MM.1S (cell line): ENCODE measurements around the gene ERF.

Source experiments
- EZH2 ChIP-seq: fragments of 300-600 bp; sonication (generic); optimal IDR thresholded peaks from 2 replicates; pipeline ENCODE3; 2017; ENCODE audit warnings: low read depth, mild to moderate bottlenecking, antibody characterized with exemption, low read length, mixed read lengths
- EZH2phosphoT487 ChIP-seq: fragments of 300-600 bp; sonication (generic); IDR thresholded peaks from 2 replicates; pipeline ENCODE4 v1.6.1; 2018; ENCODE audit warnings: antibody characterized with exemption, low read length
- TF ChIP-seq, protein P1 (sequence below): fragments of 300-600 bp; sonication (generic); IDR thresholded peaks from 2 replicates; pipeline ENCODE4 v1.5.1; 2016; ENCODE audit warnings: antibody characterized with exemption, low read length, mixed read lengths

DNA sequence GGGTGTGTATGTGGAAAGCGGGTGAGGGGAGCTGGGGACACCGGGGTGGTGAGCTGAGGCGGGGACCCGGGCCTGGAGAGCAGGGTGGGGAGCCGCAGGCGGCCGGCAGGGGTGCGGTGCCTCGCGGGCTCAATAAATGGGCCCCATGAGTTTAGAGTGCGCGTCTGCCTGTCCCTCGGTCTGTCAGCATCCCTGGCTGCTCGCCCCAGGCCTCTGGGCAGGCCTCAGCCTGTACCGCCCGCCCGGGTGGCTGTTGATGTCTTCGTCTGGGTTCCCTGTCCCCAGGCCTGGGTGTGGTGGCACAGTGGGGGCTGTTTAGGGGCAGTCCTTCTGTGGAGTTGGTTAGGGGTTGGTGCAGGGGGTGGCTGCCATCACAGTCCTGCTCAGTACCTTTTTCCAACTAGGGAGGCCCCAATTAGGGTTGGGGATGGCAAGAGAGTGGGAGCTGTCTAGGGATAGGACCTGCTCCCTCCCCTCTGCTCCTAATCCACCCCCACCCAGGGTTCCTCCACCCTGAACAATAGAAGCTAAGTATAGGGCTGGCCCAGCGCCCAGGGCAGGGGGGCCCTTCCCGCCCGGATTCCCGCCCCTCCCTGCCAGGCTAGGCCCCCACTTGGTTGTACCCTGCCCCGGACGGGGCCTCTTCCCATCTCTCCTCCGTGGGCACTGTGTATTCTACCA, 26.4 kb upstream of the ERF start:
- TF ChIP-seq, protein P1, sequence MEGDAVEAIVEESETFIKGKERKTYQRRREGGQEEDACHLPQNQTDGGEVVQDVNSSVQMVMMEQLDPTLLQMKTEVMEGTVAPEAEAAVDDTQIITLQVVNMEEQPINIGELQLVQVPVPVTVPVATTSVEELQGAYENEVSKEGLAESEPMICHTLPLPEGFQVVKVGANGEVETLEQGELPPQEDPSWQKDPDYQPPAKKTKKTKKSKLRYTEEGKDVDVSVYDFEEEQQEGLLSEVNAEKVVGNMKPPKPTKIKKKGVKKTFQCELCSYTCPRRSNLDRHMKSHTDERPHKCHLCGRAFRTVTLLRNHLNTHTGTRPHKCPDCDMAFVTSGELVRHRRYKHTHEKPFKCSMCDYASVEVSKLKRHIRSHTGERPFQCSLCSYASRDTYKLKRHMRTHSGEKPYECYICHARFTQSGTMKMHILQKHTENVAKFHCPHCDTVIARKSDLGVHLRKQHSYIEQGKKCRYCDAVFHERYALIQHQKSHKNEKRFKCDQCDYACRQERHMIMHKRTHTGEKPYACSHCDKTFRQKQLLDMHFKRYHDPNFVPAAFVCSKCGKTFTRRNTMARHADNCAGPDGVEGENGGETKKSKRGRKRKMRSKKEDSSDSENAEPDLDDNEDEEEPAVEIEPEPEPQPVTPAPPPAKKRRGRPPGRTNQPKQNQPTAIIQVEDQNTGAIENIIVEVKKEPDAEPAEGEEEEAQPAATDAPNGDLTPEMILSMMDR: no peak
- TF ChIP-seq EZH2phosphoT487 (no peak), EZH2 (no peak)
